Mesenchymal stem cell (in vitro differentiated cells and primary cell): ENCODE data around the gene FAM111A. TPM values are rescaled to one million over a fixed set of nuclear protein-coding genes. Genes with fewer than 3 reads are reported as not detected.
"Not testable (repeated sequence)": the region's sequence is repeated elsewhere in the genome, so short reads cannot be mapped to it uniquely, and the experiment has no call there.

Experiments
- DNase-seq: peaks from one replicate; pipeline ENCODE4 v3.0.0-alpha.2; 2013
- H2AFZ ChIP-seq: one replicate; pipeline ENCODE4 v1.6.1; 2013; ENCODE audit warnings: low read depth, mild to moderate bottlenecking, control low read depth, inconsistent platforms, low read length, moderate library complexity
- H2AK5ac ChIP-seq: 2 replicates; pipeline ENCODE4 v1.6.1; 2013; ENCODE audit warnings: low read length, moderate library complexity, mild to moderate bottlenecking, inconsistent platforms; ENCODE audit not compliant: severe bottlenecking
- H2BK120ac ChIP-seq: one replicate; pipeline ENCODE4 v1.6.1; 2013; ENCODE audit warnings: low read depth, mild to moderate bottlenecking, inconsistent platforms, low read length, moderate library complexity
- H2BK12ac ChIP-seq, 2 experiments: one replicate each; pipeline ENCODE4 v1.6.1; 2013; ENCODE audit warnings: inconsistent platforms in 2 of 2, low read length in 2 of 2, mild to moderate bottlenecking in 2 of 2, moderate library complexity in 2 of 2, control low read depth in 1 of 2
- H2BK15ac ChIP-seq: one replicate; pipeline ENCODE4 v1.6.1; 2013; ENCODE audit warnings: mild to moderate bottlenecking, low read depth, inconsistent platforms; ENCODE audit not compliant: poor library complexity, severe bottlenecking
- H2BK5ac ChIP-seq: 2 replicates; pipeline ENCODE4 v1.6.1; 2013; ENCODE audit warnings: low read depth, mild to moderate bottlenecking, low read length, control low read depth, inconsistent platforms; ENCODE audit not compliant: poor library complexity, severe bottlenecking
- H3K14ac ChIP-seq, 2 experiments: one replicate each; pipeline ENCODE4 v1.6.1; 2013; ENCODE audit warnings: inconsistent platforms in 2 of 2, low read length in 2 of 2, control low read depth in 1 of 2, mild to moderate bottlenecking in 1 of 2, moderate library complexity in 1 of 2
- H3K18ac ChIP-seq, 2 experiments: one replicate each; pipeline ENCODE4 v1.6.1; 2013; ENCODE audit warnings: inconsistent platforms in 2 of 2, low read length in 2 of 2, control low read depth in 1 of 2, low read depth in 1 of 2, mild to moderate bottlenecking in 1 of 2
- H3K23ac ChIP-seq, 2 experiments: one replicate each; pipeline ENCODE4 v1.6.1; 2013; ENCODE audit warnings: inconsistent platforms in 2 of 2, low read length in 2 of 2, mild to moderate bottlenecking in 2 of 2, moderate library complexity in 2 of 2, control low read depth in 1 of 2
- H3K27ac ChIP-seq: 2 replicates; pipeline ENCODE4 v1.5.1; 2013; ENCODE audit warnings: mild to moderate bottlenecking, moderate library complexity, low read length, control low read depth, inconsistent platforms; ENCODE audit not compliant: poor library complexity, severe bottlenecking
- H3K27me3 ChIP-seq, 2 experiments: 2 replicates each; pipeline versions ENCODE4 v1.6.1 to v1.7.0; 2013; ENCODE audit warnings: low read length in 2 of 2, mild to moderate bottlenecking in 2 of 2, moderate library complexity in 2 of 2, control low read depth in 1 of 2, inconsistent platforms in 1 of 2; ENCODE audit not compliant: control insufficient read depth in 1 of 2, insufficient read depth in 1 of 2
- H3K36me3 ChIP-seq, 2 experiments: 2 replicates each; pipeline versions ENCODE4 v1.6.1 to v1.7.0; 2013; ENCODE audit warnings: low read length in 2 of 2, control low read depth in 1 of 2, inconsistent platforms in 1 of 2, low read depth in 1 of 2, mild to moderate bottlenecking in 1 of 2; ENCODE audit not compliant: insufficient read depth in 2 of 2, control insufficient read depth in 1 of 2
- H3K4ac ChIP-seq, 2 experiments: one replicate each; pipeline ENCODE4 v1.6.1; 2013; ENCODE audit warnings: inconsistent platforms in 2 of 2, low read length in 2 of 2, mild to moderate bottlenecking in 2 of 2, moderate library complexity in 2 of 2, control low read depth in 1 of 2, low read depth in 1 of 2
- H3K4me1 ChIP-seq: 2 replicates; pipeline ENCODE4 v1.6.1; 2013; ENCODE audit warnings: low read depth, low read length, control low read depth; ENCODE audit not compliant: control insufficient read depth, insufficient read depth
- H3K4me2 ChIP-seq: 2 replicates; pipeline ENCODE4 v1.6.1; 2013; ENCODE audit warnings: low read length, mild to moderate bottlenecking, inconsistent platforms; ENCODE audit not compliant: poor library complexity, severe bottlenecking
- H3K4me3 ChIP-seq, 2 experiments: 2 replicates each; pipeline versions ENCODE4 v1.5.1 to v1.7.0; 2013; ENCODE audit warnings: low read length in 2 of 2, mild to moderate bottlenecking in 2 of 2, control low read depth in 1 of 2, low read depth in 1 of 2; ENCODE audit not compliant: insufficient read depth in 1 of 2
- H3K79me1 ChIP-seq: replicated peaks from 2 replicates; pipeline ENCODE4 v1.6.1; 2013; ENCODE audit warnings: mild to moderate bottlenecking, control low read depth, low read length, inconsistent platforms; ENCODE audit not compliant: poor library complexity, severe bottlenecking
- H3K9ac ChIP-seq: 2 replicates; pipeline ENCODE4 v1.7.0; 2013; ENCODE audit warnings: mild to moderate bottlenecking, low read length, moderate library complexity
- H3K9me3 ChIP-seq: 2 replicates; pipeline ENCODE4 v1.7.0; 2013; ENCODE audit warnings: mild to moderate bottlenecking, low read length; ENCODE audit not compliant: control insufficient read depth
- H4K8ac ChIP-seq: one replicate; pipeline ENCODE4 v1.6.1; 2013; ENCODE audit warnings: inconsistent platforms, mild to moderate bottlenecking, low read length, moderate library complexity
- H4K91ac ChIP-seq: one replicate; pipeline ENCODE4 v1.6.1; 2013; ENCODE audit warnings: mild to moderate bottlenecking, low read length, inconsistent platforms
- WGBS: methylation state at CpG from one replicate; pipeline ENCODE4 v1.1.7; 2013; ENCODE audit warnings: mixed read lengths; 5-methylcytosine and 5-hydroxymethylcytosine counted together
- polyA plus RNA-seq, 2 experiments: library from polyadenylated mRNA; stranded (reverse); fragments of 200-250 nt; gene quantifications; one replicate each; pipeline ENCODE4 v1.2.3, GENCODE V29; 2013

Gene FAM111A, protein sequence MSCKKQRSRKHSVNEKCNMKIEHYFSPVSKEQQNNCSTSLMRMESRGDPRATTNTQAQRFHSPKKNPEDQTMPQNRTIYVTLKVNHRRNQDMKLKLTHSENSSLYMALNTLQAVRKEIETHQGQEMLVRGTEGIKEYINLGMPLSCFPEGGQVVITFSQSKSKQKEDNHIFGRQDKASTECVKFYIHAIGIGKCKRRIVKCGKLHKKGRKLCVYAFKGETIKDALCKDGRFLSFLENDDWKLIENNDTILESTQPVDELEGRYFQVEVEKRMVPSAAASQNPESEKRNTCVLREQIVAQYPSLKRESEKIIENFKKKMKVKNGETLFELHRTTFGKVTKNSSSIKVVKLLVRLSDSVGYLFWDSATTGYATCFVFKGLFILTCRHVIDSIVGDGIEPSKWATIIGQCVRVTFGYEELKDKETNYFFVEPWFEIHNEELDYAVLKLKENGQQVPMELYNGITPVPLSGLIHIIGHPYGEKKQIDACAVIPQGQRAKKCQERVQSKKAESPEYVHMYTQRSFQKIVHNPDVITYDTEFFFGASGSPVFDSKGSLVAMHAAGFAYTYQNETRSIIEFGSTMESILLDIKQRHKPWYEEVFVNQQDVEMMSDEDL
- polyA plus RNA-seq (2013, experiment 1 of 2), result 22.2 TPM
- polyA plus RNA-seq (2013, experiment 2 of 2), result 20.8 TPM

- 1% methylated on average over 50 of the region's 50 CpGs for WGBS
- Histone ChIP-seq H2AFZ (peak within 1 kb of the TSS; percentile 85), H3K4me3 (peak within 1 kb of the TSS; percentile 77 to 85)
Observed at GRCh38 chr11:59142530-59143507, at the start of gene FAM111A. TSS of gene FAM111A (plus strand) at chr11:59142856. CDS start at chr11:59148873, 6,017 bp downstream.

GRCh38 chr11:59093576-59093975, 49.1 kb upstream of the FAM111A start:
- H3K23ac ChIP-seq, H3K9me3 ChIP-seq, H2AFZ ChIP-seq, DNase-seq, H2BK15ac ChIP-seq, H3K27me3 ChIP-seq, H3K14ac ChIP-seq, H3K4me1 ChIP-seq, H2AK5ac ChIP-seq, H2BK5ac ChIP-seq, H2BK120ac ChIP-seq, H3K4ac ChIP-seq, H3K27ac ChIP-seq, H3K4me3 ChIP-seq, H4K8ac ChIP-seq, H3K79me1 ChIP-seq, H3K9ac ChIP-seq, H3K4me2 ChIP-seq, H3K18ac ChIP-seq, H3K36me3 ChIP-seq, H2BK12ac ChIP-seq, H4K91ac ChIP-seq: not testable (repeated sequence)

More at GRCh38 chr11:59142530-59143507, at the start of gene FAM111A:
- no peaks in the 10 kb centered on the region for H3K27me3 ChIP-seq
- H2BK120ac ChIP-seq, result peak within 1 kb of the TSS; percentile 71
- peaks cover 9% of the 10 kb centered on the region for H3K4me1 ChIP-seq
- H3K27ac ChIP-seq, result peak within 1 kb of the TSS; percentile 98
- peak within 1 kb of the TSS; percentile 93 for H3K9ac ChIP-seq
- H4K8ac ChIP-seq, result peak within 1 kb of the TSS; percentile 71
- no peak within 1 kb of the TSS for H2AK5ac ChIP-seq
- H3K36me3 ChIP-seq, result peaks cover 0 to 13% of the 10 kb centered on the region in 2 experiments
- H3K4ac ChIP-seq, result peak within 1 kb of the TSS; percentile 29 to 64
- peak within 1 kb of the TSS in 1 of 2 experiments; percentile 75 for H2BK12ac ChIP-seq
- DNase-seq, result peak; percentile 94
- H3K4me2 ChIP-seq, result peak within 1 kb of the TSS; percentile 89
- peak within 1 kb of the TSS; percentile 83 for H4K91ac ChIP-seq
- H3K18ac ChIP-seq, result peak within 1 kb of the TSS in 1 of 2 experiments; percentile 95
- peak within 1 kb of the TSS; percentile 91 for H2BK5ac ChIP-seq
- peak within 1 kb of the TSS; percentile 70 for H2BK15ac ChIP-seq
- peaks cover 10% of the 10 kb centered on the region for H3K79me1 ChIP-seq
- H3K14ac ChIP-seq, result peak within 1 kb of the TSS in 1 of 2 experiments; percentile 87
- no peak within 1 kb of the TSS for H3K23ac ChIP-seq
- no peaks in the 10 kb centered on the region for H3K9me3 ChIP-seq

GRCh38 chr11:59095225-59095624, 47.4 kb upstream of the FAM111A start:
- WGBS, result 25% methylated on average over 1 of the region's 1 CpG
- H2AFZ ChIP-seq, H3K4ac ChIP-seq, H4K91ac ChIP-seq, H3K27ac ChIP-seq, H3K27me3 ChIP-seq, H3K4me1 ChIP-seq, H3K79me1 ChIP-seq, H2BK15ac ChIP-seq, H3K14ac ChIP-seq, H3K4me3 ChIP-seq, DNase-seq, H4K8ac ChIP-seq, H3K18ac ChIP-seq, H2BK5ac ChIP-seq, H3K9ac ChIP-seq, H3K23ac ChIP-seq, H3K9me3 ChIP-seq, H2AK5ac ChIP-seq, H2BK120ac ChIP-seq, H2BK12ac ChIP-seq, H3K4me2 ChIP-seq, H3K36me3 ChIP-seq: not testable (repeated sequence)
